ENCODE results near the gene HS6ST1.

Gene HS6ST1

GRCh38 chr2:128318776-128319464 lies at the start of gene HS6ST1:
HS6ST1 (minus strand) TSS chr2:128318868; CDS start chr2:128318563, 305 bp downstream.
- DNase-seq (ENCODE audit: low read depth) = no peak

- no peak for DNase-seq (ENCODE audit: low read depth)
These were observed 49.1 kb upstream of the HS6ST1 start for GRCh38 chr2:128367601-128368359.

- no peak for DNase-seq (ENCODE audit: low read depth)
These were observed 48.2 kb upstream of the HS6ST1 start for GRCh38 chr2:128366713-128367511.

- DNase-seq (ENCODE audit: low read depth) = no peak
These were observed 46.7 kb upstream of the HS6ST1 start for GRCh38 chr2:128365217-128365905.

GRCh38 chr2:128364441-128364911 lies 45.8 kb upstream of the HS6ST1 start:
- no peak for DNase-seq (ENCODE audit: low read depth)

GRCh38 chr2:128363934-128364361 lies 45.3 kb upstream of the HS6ST1 start:
- no peak for DNase-seq (ENCODE audit: low read depth)

- peak; percentile 50 for DNase-seq (ENCODE audit: low read depth)
These were observed 44.2 kb upstream of the HS6ST1 start for GRCh38 chr2:128362889-128363228.

- DNase-seq (ENCODE audit: low read depth) = no peak
These were observed 43.7 kb upstream of the HS6ST1 start for GRCh38 chr2:128362176-128362888.

- no peak for DNase-seq (ENCODE audit: low read depth)
These were observed 42.9 kb upstream of the HS6ST1 start for GRCh38 chr2:128361376-128362131.

GRCh38 chr2:128360711-128361110 lies 42.0 kb upstream of the HS6ST1 start:
- DNase-seq (ENCODE audit: low read depth) = no peak

GRCh38 chr2:128359841-128360240 lies 41.2 kb upstream of the HS6ST1 start:
- no peak for DNase-seq (ENCODE audit: low read depth)

GRCh38 chr2:128358941-128359731 lies 40.5 kb upstream of the HS6ST1 start:
- DNase-seq (ENCODE audit: low read depth) = no peak

- DNase-seq (ENCODE audit: low read depth) = no peak
These were observed 39.1 kb upstream of the HS6ST1 start for GRCh38 chr2:128357506-128358370.

GRCh38 chr2:128356127-128356526 lies 37.5 kb upstream of the HS6ST1 start:
- no peak for DNase-seq (ENCODE audit: low read depth)

- DNase-seq (ENCODE audit: low read depth) = no peak
These were observed 36.2 kb upstream of the HS6ST1 start for GRCh38 chr2:128354726-128355470.

GRCh38 chr2:128354161-128354560 lies 35.5 kb upstream of the HS6ST1 start:
- DNase-seq (ENCODE audit: low read depth) = no peak

- no peak for DNase-seq (ENCODE audit: low read depth)
These were observed 32.1 kb upstream of the HS6ST1 start for GRCh38 chr2:128350736-128351135.

GRCh38 chr2:128348701-128349100 lies 30.0 kb upstream of the HS6ST1 start:
- DNase-seq (ENCODE audit: low read depth) = no peak
